ENCODE results near the gene PDK2.
"Not testable (repeated sequence)": the region's sequence is repeated elsewhere in the genome, so short reads cannot be mapped to it uniquely, and the experiment has no call there.

The PDK2 gene

GRCh38 chr17:50058296-50058953 lies 36.7 kb upstream of the PDK2 start:
- DNase-seq (ENCODE audit: low spot score) = no peak

- DNase-seq (ENCODE audit: low spot score) = no peak
These were observed 35.9 kb upstream of the PDK2 start for GRCh38 chr17:50059256-50059655.

- no peak for DNase-seq (ENCODE audit: low spot score)
These were observed 35.3 kb upstream of the PDK2 start for GRCh38 chr17:50059759-50060273.

GRCh38 chr17:50060951-50061712 lies 34.0 kb upstream of the PDK2 start:
- DNase-seq (ENCODE audit: low spot score) = no peak

GRCh38 chr17:50061713-50062045 lies 33.5 kb upstream of the PDK2 start:
- DNase-seq (ENCODE audit: low spot score) = not testable (repeated sequence)

GRCh38 chr17:50062293-50063243 lies 32.6 kb upstream of the PDK2 start:
- DNase-seq (ENCODE audit: low spot score) = no peak

- DNase-seq (ENCODE audit: low spot score) = no peak
These were observed 31.4 kb upstream of the PDK2 start for GRCh38 chr17:50063561-50064252.

- DNase-seq (ENCODE audit: low spot score) = no peak
These were observed 30.7 kb upstream of the PDK2 start for GRCh38 chr17:50064253-50065001.

- DNase-seq (ENCODE audit: low spot score) = no peak
These were observed 30.1 kb upstream of the PDK2 start for GRCh38 chr17:50065056-50065455.

- DNase-seq (ENCODE audit: low spot score) = no peak
These were observed 28.2 kb upstream of the PDK2 start for GRCh38 chr17:50066995-50067394.

GRCh38 chr17:50067996-50068395 lies 27.2 kb upstream of the PDK2 start:
- no peak for DNase-seq (ENCODE audit: low spot score)

- DNase-seq (ENCODE audit: low spot score) = no peak
These were observed 24.1 kb upstream of the PDK2 start for GRCh38 chr17:50070908-50071680.

GRCh38 chr17:50071692-50072091 lies 23.5 kb upstream of the PDK2 start:
- DNase-seq (ENCODE audit: low spot score) = no peak

- DNase-seq (ENCODE audit: low spot score) = no peak
These were observed 23.0 kb upstream of the PDK2 start for GRCh38 chr17:50072130-50072529.

GRCh38 chr17:50072925-50073324 lies 22.2 kb upstream of the PDK2 start:
- DNase-seq (ENCODE audit: low spot score) = no peak

- DNase-seq (ENCODE audit: low spot score) = no peak
These were observed 20.9 kb upstream of the PDK2 start for GRCh38 chr17:50074227-50074626.

- no peak for DNase-seq (ENCODE audit: low spot score)
These were observed 19.6 kb upstream of the PDK2 start for GRCh38 chr17:50075446-50076032.

GRCh38 chr17:50076221-50076590 lies 18.9 kb upstream of the PDK2 start:
- DNase-seq (ENCODE audit: low spot score) = no peak

- DNase-seq (ENCODE audit: low spot score) = peak; percentile 43
These were observed 18.4 kb upstream of the PDK2 start for GRCh38 chr17:50076591-50077235.

- DNase-seq (ENCODE audit: low spot score) = no peak
These were observed 16.7 kb upstream of the PDK2 start for GRCh38 chr17:50078430-50078829.
